CD4-positive, alpha-beta T cell treated with Interleukin-2 at 100 ng/mL for 4 hours (primary cell): ENCODE measurements around the gene TNFAIP6.
"Not testable (repeated sequence)": the region's sequence is repeated elsewhere in the genome, so short reads cannot be mapped to it uniquely, and the experiment has no call there.

Experiments used
- DNase-seq: peaks from one replicate; pipeline ENCODE4 v3.0.0-alpha.2; 2020; ENCODE audit warnings: low spot score

The TNFAIP6 gene

GRCh38 chr2:151421681-151422080, 64.3 kb downstream of the TNFAIP6 start:
- DNase-seq = not testable (repeated sequence)

DNA sequence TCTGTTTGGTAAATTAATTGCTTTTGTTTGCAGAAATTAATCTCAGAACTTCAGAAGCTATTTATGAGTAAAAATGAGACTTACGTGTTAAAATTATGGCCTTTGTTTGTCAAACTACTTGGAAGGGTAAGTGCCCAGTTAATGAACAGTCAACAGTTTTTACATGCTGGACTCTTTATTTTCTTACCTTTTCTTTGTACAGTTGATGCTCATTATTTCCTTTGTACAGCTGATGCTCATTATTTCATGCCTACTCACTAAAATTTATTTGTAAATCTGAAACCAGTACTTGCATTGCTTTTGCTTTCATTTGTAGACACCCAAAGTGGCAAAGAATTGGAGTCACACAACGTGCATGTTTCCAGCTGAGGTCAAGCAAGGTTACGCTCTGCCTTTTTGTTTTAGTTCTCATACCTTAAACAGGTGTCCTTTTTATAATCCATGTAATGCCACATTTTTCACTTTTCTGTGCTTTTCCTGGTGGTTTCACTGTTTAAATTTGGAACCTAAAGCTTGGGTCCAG, 65.6 kb downstream of the TNFAIP6 start:
- DNase-seq = peak; percentile 8

DNA sequence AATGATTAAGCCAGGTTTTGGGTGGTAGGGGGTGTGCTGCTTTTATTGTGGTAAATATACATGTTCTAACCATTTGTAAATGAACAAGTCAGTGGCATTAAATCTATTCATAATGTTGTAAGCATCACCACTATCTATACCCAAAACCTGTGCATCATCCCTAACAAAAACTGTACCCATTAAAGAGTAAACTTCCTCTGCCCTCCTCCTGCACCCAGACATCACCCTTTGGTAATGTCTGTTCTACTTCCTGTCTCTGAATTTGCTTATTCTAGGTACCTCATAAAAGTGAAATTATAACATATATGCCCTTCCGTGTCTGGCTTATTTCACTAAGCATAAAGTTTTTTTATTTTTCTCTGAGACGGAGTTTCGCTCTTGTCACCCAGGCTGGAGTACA, 66.4 kb downstream of the TNFAIP6 start:
- peak; percentile 70 for DNase-seq
